ENCODE data around the gene APOD. TPM values are rescaled to one million over a fixed set of nuclear protein-coding genes. Genes with fewer than 3 reads are reported as not detected.
A peak's percentile ranks its signal among the peaks of the same experiment; 100 is the strongest.
"Not testable (repeated sequence)": the region's sequence is repeated elsewhere in the genome, so short reads cannot be mapped to it uniquely, and the experiment has no call there.

The APOD gene
- total RNA-seq, result 24.4 TPM
- 12.9 TPM for polyA plus RNA-seq (ENCODE audit: insufficient read depth, low read depth, low replicate concordance)
- long read RNA-seq, donor 1, result 0 reads
- long read RNA-seq, donor 2, partial matches to known transcripts, result 0 of 1 reads
- long read RNA-seq, donor 2, other reads (novel, unspliced or antisense), result 0 of 1 reads
- long read RNA-seq, donor 3, transcript APOD-201 (5 exons, 1,130 nt), result major isoform, 6 of 30 reads
- long read RNA-seq, donor 3, partial matches to known transcripts, result 24 of 30 reads
- long read RNA-seq, donor 3, other reads (novel, unspliced or antisense), result 0 of 30 reads
- long read RNA-seq, donor 4, partial matches to known transcripts, result 0 of 4 reads
- long read RNA-seq, donor 4, other reads (novel, unspliced or antisense), result 0 of 4 reads
- long read RNA-seq, donor 5, result 0 reads
- long read RNA-seq, donor 6, partial matches to known transcripts, result 50 of 51 reads
- long read RNA-seq, donor 6, other reads (novel, unspliced or antisense), result 0 of 51 reads
- long read RNA-seq, donor 7, transcript APOD-201 (5 exons, 1,130 nt), result major isoform, 7 of 8 reads
- long read RNA-seq, donor 7, partial matches to known transcripts, result 1 of 8 reads
- long read RNA-seq, donor 7, other reads (novel, unspliced or antisense), result 0 of 8 reads
- long read RNA-seq, donor 8, transcript APOD-201 (5 exons, 1,130 nt), result major isoform, 15 of 15 reads
- long read RNA-seq, donor 8, partial matches to known transcripts, result 0 of 15 reads
- long read RNA-seq, donor 8, other reads (novel, unspliced or antisense), result 0 of 15 reads
- long read RNA-seq, donor 9, result 0 reads
- long read RNA-seq, donor 10, partial matches to known transcripts, result 0 of 2 reads
- long read RNA-seq, donor 10, other reads (novel, unspliced or antisense), result 0 of 2 reads

DNA sequence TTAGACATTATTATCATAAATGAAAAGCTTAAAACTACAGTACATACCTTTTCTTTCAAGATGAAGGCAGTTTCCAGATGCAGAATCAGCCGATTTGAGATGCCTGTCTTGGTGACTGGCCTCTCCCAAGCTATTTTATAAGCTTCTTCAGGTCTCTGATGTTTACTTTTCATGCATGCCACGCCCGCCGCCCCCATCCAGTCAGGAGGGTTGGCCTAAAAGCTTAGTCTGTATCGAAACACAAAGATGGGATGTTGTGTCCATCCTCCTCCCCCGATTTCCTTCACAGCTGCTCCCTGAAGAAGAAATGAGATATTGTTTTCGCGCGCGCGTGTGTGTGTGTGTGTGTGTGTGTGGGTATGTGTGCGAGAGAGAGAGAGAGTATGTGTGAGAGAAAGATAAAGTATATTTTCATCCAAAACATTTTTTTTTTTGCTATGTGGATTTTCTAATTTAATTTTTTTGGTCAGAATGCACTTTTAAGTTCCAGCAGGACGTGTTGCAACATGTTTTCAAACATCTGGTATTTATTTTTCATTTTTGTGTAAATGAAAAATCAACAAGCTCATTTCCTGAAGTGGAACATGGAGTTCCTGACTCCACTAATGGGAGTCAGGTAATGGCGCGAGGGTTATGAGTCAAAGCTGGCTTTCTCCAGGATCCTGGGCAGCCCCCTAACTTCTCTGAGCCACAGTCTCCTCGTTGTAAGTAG, at the start of gene APOD:
APOD (minus strand) TSS at position 110 of the 712 bp plus-strand sequence. CDS start 4,479 bp downstream, outside the sequence.
- H3K27ac ChIP-seq (ENCODE audit: low read depth in 2 of 2, low read length in 2 of 2), result no peak within 1 kb of the TSS
- no peak for TF ChIP-seq CTCF (IDR thresholded peaks at IDR 0.05; ENCODE audit: borderline replicate concordance, extremely low read depth, insufficient read depth)
- no peak within 1 kb of the TSS for H3K4me3 ChIP-seq (ENCODE audit: low read length in 3 of 3)
- no peaks in the 10 kb centered on the region for H3K4me1 ChIP-seq (ENCODE audit: control insufficient read depth in 2 of 3, insufficient read depth in 2 of 3, low read depth in 1 of 3, low read length in 3 of 3)
- no peaks in the 10 kb centered on the region for H3K9me3 ChIP-seq (ENCODE audit: control insufficient read depth in 2 of 3, insufficient read depth in 1 of 3, low read length in 3 of 3)
- H3K36me3 ChIP-seq (ENCODE audit: control insufficient read depth in 2 of 3, insufficient read depth in 3 of 3, low read length in 3 of 3), result no peaks in the 10 kb centered on the region
- H3K9ac ChIP-seq (ENCODE audit: low read length in 3 of 3), result no peak within 1 kb of the TSS
- H3K27me3 ChIP-seq (ENCODE audit: control insufficient read depth, insufficient read depth, low read length), result no peaks in the 10 kb centered on the region
- peak in 4 of 5 donors; percentile 55 to 60 (median 57) for DNase-seq
- intact Hi-C loops (cut with DNase I), result no loop called here
- FAIRE-seq, result no peak

GRCh38 chr3:195633351-195633750, 49.6 kb upstream of the APOD start:
- H3K4me3 ChIP-seq (ENCODE audit: low read length in 3 of 3); FAIRE-seq; H3K27ac ChIP-seq (ENCODE audit: low read depth in 2 of 2, low read length in 2 of 2); intact Hi-C loops (cut with DNase I); H3K4me1 ChIP-seq (ENCODE audit: control insufficient read depth in 2 of 3, insufficient read depth in 2 of 3, low read depth in 1 of 3, low read length in 3 of 3); H3K27me3 ChIP-seq (ENCODE audit: control insufficient read depth, insufficient read depth, low read length); H3K36me3 ChIP-seq (ENCODE audit: control insufficient read depth in 2 of 3, insufficient read depth in 3 of 3, low read length in 3 of 3); DNase-seq; H3K9me3 ChIP-seq (ENCODE audit: control insufficient read depth in 2 of 3, insufficient read depth in 1 of 3, low read length in 3 of 3); H3K9ac ChIP-seq (ENCODE audit: low read length in 3 of 3): not testable (repeated sequence)

DNA sequence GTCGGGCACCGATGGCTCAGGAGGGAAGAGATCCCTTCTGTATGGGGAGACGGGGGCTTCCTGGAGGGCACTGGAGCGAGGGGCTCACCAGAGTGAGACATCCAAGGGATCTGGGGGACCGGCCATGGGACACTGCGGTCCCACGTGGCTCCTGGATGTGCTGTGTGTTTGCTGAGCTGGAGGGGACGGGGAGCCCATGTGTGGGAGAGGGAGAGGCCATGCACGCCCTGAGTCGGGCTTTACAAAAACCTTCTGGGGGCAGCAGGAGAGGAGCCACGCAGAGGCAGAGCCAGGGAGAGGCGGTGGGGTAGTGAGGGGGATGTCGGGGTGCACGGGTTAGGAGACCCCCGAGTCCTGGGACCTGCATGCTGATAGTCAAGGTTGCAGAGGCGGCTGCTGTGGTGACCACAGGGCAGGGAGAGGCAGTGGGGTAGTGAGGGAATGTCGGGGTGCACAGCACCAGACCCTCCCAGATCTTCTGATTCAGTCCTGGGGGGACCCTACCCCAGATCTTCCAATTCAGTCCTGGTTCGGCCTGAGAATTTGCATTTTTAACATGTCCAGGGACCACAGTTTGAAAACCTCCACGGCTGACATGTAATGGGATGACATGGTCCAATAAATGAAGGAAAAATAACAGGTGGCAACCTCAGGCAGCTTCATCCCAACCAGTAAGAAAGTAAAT, 48.9 kb upstream of the APOD start:
- H3K4me3 ChIP-seq (ENCODE audit: low read length in 3 of 3); H3K4me1 ChIP-seq (ENCODE audit: control insufficient read depth in 2 of 3, insufficient read depth in 2 of 3, low read depth in 1 of 3, low read length in 3 of 3); FAIRE-seq; intact Hi-C loops (cut with DNase I); H3K9me3 ChIP-seq (ENCODE audit: control insufficient read depth in 2 of 3, insufficient read depth in 1 of 3, low read length in 3 of 3); H3K27ac ChIP-seq (ENCODE audit: low read depth in 2 of 2, low read length in 2 of 2); H3K9ac ChIP-seq (ENCODE audit: low read length in 3 of 3); H3K27me3 ChIP-seq (ENCODE audit: control insufficient read depth, insufficient read depth, low read length); H3K36me3 ChIP-seq (ENCODE audit: control insufficient read depth in 2 of 3, insufficient read depth in 3 of 3, low read length in 3 of 3): not testable (repeated sequence)
- DNase-seq, result peak in 1 of 5 donors; percentile 77

GRCh38 chr3:195632046-195632445, 48.3 kb upstream of the APOD start:
- intact Hi-C loops (cut with DNase I); H3K4me1 ChIP-seq (ENCODE audit: control insufficient read depth in 2 of 3, insufficient read depth in 2 of 3, low read depth in 1 of 3, low read length in 3 of 3); H3K4me3 ChIP-seq (ENCODE audit: low read length in 3 of 3); H3K9me3 ChIP-seq (ENCODE audit: control insufficient read depth in 2 of 3, insufficient read depth in 1 of 3, low read length in 3 of 3); H3K9ac ChIP-seq (ENCODE audit: low read length in 3 of 3); H3K27ac ChIP-seq (ENCODE audit: low read depth in 2 of 2, low read length in 2 of 2); FAIRE-seq; H3K36me3 ChIP-seq (ENCODE audit: control insufficient read depth in 2 of 3, insufficient read depth in 3 of 3, low read length in 3 of 3); H3K27me3 ChIP-seq (ENCODE audit: control insufficient read depth, insufficient read depth, low read length): not testable (repeated sequence)
- peak in 1 of 5 donors; percentile 50 for DNase-seq

DNA sequence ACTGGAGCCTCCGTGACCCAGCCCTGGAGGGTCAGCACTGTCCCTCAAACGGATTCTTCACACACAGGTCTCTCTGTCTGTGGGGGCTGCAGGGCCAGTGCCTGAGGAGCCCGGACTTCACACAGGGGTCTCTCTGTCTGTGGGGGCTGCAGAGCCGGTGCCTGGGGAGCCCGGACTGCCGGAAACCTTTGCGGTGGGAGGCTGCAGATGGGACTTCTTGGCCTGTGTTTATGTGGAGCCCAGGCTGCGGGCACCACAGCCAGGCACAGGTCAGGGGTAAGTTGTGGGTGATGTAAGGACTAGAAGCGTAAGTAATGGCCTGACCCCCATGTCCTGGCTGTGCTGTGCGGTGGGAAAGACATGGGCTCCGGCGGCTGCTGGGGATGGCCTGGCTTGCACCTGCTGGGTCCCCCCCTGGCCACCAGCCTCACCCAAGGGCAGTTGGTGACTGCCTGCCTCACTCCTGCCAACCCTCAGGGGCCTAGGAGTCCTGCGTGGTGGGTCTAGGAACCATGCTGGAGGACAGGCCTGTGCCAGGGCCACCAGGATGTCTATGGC, 47.3 kb upstream of the APOD start:
- H3K9ac ChIP-seq (ENCODE audit: low read length in 3 of 3); H3K9me3 ChIP-seq (ENCODE audit: control insufficient read depth in 2 of 3, insufficient read depth in 1 of 3, low read length in 3 of 3); H3K4me1 ChIP-seq (ENCODE audit: control insufficient read depth in 2 of 3, insufficient read depth in 2 of 3, low read depth in 1 of 3, low read length in 3 of 3); intact Hi-C loops (cut with DNase I); H3K36me3 ChIP-seq (ENCODE audit: control insufficient read depth in 2 of 3, insufficient read depth in 3 of 3, low read length in 3 of 3); H3K27ac ChIP-seq (ENCODE audit: low read depth in 2 of 2, low read length in 2 of 2); H3K4me3 ChIP-seq (ENCODE audit: low read length in 3 of 3); H3K27me3 ChIP-seq (ENCODE audit: control insufficient read depth, insufficient read depth, low read length); FAIRE-seq: not testable (repeated sequence)
- DNase-seq, result peak in 1 of 5 donors; percentile 35

DNA sequence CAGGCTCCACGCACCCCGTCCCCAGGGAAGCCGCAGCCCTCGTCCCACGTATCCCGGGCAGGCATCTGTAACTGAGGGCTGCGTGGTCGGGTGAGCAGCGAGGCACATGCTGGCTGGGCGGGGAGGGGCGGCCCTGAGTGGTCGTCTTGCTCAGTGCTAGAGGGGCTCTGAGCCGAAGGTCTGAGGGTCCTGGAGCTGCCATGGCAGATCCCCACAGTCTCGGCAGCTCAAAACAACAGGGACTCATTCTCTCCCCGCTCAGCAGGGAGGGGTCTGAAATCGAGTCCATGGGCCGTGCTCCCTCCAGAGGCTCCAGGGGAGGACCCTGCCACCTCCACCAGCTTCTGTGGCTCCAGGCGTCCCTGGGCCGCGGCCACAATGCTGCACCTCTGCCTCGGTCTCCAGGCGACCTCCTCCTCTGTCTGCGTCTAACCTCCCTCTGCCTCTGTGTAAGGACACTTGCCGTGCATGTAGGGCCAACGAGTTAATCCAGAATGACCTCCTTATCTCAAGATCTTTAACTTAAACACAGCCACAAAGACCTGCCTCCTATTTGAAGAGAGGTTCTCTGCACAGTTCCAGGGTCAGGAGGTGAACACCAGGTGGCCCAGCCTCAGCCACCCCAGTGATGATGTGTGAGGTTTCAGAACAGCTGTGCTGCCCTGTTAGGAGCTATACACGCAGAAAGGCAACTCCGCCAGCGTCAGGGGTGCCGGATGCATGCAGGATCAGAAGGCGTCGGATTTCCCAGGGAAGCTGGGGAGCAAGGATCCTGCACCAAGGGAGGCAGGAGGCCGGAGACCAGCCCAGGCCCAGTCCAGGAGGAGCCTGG, 46.6 kb upstream of the APOD start:
- FAIRE-seq; H3K27me3 ChIP-seq (ENCODE audit: control insufficient read depth, insufficient read depth, low read length); H3K4me3 ChIP-seq (ENCODE audit: low read length in 3 of 3); H3K4me1 ChIP-seq (ENCODE audit: control insufficient read depth in 2 of 3, insufficient read depth in 2 of 3, low read depth in 1 of 3, low read length in 3 of 3); intact Hi-C loops (cut with DNase I); H3K9ac ChIP-seq (ENCODE audit: low read length in 3 of 3); H3K27ac ChIP-seq (ENCODE audit: low read depth in 2 of 2, low read length in 2 of 2); H3K9me3 ChIP-seq (ENCODE audit: control insufficient read depth in 2 of 3, insufficient read depth in 1 of 3, low read length in 3 of 3); H3K36me3 ChIP-seq (ENCODE audit: control insufficient read depth in 2 of 3, insufficient read depth in 3 of 3, low read length in 3 of 3): not testable (repeated sequence)
- peak in 1 of 5 donors; percentile 59 for DNase-seq

Measured in kidney (tissue), 22 donors.